EH (cell line): Measurements from ENCODE around the gene UGT1A3.
"Not testable (repeated sequence)": the region's sequence is repeated elsewhere in the genome, so short reads cannot be mapped to it uniquely, and the experiment has no call there.

Source experiments
- DNase-seq: peaks from one replicate; pipeline ENCODE4 v3.0.0-alpha.2; 2015; ENCODE audit warnings: low read depth

UGT1A3 gene

GRCh38 chr2:233707940-233708644 is 20.8 kb upstream of the UGT1A3 start:
- peak; percentile 57 for DNase-seq

DNA sequence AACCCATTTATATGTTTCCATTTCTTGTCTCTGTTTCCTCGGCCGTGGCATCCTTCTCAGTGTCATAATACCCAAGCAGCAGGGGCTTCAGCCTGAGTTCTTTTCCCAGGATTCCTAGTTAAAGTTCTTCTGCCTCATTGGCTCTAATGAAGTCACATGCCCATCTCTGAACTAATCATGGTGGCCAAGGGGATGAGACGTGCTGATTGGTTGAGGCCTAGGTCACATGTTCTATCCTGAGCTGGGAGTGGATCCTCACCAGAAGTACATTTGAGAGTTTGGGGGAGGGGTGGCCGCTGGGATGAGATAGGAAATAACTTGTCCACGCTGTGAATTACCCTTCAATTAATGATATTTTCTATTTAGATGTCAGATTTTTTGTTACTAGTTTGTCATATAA is 19.9 kb upstream of the UGT1A3 start:
- DNase-seq, result no peak

DNA sequence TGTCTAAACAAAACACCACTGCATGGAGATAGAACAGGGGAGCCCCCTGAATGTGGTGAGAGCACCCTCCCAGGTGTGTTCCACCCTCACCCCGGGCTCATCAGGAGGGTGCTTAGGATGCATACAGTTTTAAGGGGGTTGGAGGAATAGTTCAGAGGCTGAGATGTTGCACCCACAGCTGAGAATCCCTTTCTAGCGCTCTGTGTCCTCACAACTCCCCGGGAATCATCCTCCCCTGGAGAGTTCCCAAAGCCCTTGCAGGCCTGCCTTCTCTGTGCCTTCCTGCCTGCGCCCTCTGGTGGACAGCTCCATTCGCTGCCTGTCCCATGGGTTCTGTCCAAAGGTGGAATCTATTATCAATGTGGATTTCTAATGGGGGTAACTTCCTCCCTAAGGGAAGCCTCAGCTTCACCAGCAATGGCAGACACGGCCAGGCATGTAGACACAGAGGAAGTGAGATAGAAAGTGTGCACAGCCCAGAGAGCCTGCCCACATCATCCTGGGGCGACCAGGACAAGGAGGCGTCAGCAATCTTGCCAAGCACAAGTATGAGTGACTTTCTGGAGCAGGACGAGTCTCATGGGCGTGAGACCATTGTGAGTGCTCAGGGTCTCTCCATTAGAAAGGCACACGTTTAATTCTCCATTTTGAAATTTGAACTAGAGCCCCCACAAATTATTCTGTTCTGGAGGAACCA is 17.4 kb upstream of the UGT1A3 start:
- DNase-seq, result peak; percentile 88

DNA sequence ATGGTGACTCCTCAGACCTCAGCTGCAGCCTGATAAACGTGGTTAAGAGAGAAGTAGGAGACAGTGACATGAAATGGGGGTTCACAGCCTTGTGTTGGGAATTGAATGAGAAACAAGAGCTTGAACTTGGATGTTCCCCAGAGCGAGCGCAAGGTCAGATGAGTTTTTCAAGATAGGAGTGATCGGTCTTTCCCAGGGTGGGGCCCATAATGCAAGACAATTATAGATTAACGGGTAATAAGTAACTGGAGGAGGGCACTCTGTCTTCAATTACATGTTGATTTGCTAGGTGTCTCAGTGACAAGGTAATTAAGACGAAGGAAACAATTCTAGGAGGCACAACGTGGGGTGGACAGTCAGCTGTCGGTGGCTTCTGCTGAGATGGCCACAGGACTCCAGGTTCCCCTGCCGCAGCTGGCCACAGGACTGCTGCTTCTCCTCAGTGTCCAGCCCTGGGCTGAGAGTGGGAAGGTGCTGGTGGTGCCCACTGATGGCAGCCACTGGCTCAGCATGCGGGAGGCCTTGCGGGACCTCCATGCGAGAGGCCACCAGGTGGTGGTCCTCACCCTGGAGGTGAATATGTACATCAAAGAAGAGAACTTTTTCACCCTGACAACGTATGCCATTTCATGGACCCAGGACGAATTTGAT is 16.1 kb upstream of the UGT1A3 start, which contains the start of gene UGT1A5:
Gene UGT1A5, plus strand, starts transcription at position 297 of the 651 bp plus-strand sequence. Its CDS starts 85 bp downstream, at position 382.
- DNase-seq, result no peak

DNA sequence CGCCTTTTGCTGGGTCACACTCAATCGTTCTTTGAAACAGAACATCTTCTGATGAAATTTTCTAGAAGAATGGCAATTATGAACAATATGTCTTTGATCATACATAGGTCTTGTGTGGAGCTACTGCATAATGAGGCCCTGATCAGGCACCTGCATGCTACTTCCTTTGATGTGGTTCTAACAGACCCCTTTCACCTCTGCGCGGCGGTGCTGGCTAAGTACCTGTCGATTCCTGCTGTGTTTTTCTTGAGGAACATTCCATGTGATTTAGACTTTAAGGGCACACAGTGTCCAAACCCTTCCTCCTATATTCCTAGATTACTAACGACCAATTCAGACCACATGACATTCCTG is 15.6 kb upstream of the UGT1A3 start:
- DNase-seq, result no peak

DNA sequence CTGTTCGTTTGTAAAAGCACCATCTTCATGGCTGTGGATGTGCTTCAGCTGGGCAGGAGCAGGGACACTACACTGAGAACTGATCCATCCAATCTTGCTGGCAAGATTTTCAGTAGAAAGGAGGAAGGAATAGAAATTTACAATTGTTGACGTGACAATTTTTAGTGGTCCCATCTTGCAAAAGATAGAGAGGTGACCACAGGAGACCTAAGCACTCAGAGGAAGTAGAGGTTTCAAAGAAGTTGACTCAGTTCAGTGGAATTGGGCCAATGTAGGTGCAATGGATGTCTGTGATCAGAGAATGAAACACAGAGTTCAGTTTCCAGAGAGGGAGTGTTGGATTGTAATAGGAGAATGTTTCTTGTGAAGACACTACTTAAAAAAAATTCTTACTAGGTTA is 14.7 kb upstream of the UGT1A3 start:
- no peak for DNase-seq

DNA sequence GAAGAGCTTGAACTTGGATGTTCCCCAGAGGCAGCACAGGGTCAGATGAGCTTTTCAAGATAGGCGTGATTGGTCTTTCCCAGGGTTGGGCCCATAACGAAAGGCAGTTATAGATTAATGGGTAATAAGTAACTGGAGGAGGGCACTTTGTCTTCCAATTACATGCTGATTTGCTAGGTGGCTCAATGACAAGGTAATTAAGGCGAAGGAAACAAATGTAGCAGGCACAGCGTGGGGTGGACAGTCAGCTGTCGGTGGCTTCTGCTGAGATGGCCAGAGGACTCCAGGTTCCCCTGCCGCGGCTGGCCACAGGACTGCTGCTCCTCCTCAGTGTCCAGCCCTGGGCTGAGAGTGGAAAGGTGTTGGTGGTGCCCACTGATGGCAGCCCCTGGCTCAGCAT is 10.3 kb upstream of the UGT1A3 start, which contains the start of gene UGT1A4:
Gene UGT1A4, plus strand, starts transcription at position 185 of the 400 bp plus-strand sequence. Its CDS starts 85 bp downstream, at position 270.
- no peak for DNase-seq

GRCh38 chr2:233736868-233737653 is 8.2 kb downstream of the UGT1A3 start:
- DNase-seq, result not testable (repeated sequence)

DNA sequence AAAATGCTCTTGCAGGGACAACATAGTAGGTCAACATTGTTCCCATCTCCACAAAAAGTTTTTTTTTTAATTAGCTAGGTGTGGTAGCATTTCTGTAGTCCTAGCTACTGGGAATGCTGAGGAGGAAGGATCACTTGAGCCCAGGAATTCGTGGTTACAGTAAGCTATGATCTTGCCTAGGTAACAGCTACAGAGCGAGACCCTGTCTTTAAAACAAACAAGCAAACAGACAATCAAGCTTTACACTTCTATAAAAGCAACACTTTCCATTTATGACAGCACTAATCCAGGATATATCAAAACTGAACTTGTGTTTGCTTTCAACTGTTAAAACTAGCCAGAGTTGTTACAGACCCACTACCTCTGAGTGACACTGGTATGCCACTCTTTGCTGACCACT is 12.0 kb downstream of the UGT1A3 start:
- DNase-seq, result no peak

- DNase-seq, result no peak
Observed at GRCh38 chr2:233743464-233744259, 14.8 kb downstream of the UGT1A3 start.

- no peak for DNase-seq
Observed at GRCh38 chr2:233745073-233745755, 16.4 kb downstream of the UGT1A3 start.

DNA sequence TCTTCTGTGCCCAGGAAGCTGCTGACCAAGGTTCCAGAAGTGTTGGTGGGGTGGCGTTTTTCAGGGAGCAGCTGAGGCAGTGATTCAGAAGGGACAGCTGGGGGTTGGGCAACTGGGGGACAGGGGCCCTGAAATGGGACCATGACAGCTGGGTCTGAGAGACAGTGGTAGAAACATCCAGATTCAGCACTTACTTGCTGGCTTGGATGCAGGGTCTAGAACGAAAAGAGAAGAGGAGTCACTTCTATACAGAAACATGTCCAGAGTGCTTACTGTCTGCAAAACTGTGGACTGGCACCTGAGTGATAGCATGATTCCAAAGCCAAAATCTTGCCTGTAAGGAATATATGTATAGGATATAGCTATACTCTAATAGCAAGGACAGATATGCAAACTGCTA is 17.0 kb downstream of the UGT1A3 start:
- DNase-seq, result not testable (repeated sequence)

- peak; percentile 22 for DNase-seq
Observed at GRCh38 chr2:233746475-233747282, 17.8 kb downstream of the UGT1A3 start.

DNA sequence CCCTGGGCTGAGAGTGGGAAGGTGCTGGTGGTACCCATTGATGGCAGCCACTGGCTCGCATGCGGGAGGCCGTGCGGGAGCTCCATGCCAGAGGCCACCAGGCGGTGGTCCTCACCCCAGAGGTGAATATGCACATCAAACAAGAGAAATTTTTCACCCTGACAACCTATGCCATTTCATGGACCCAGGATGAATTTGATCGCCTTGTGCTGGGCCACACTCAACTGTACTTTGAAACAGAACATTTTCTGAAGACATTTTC is 18.4 kb downstream of the UGT1A3 start:
- no peak for DNase-seq

DNA sequence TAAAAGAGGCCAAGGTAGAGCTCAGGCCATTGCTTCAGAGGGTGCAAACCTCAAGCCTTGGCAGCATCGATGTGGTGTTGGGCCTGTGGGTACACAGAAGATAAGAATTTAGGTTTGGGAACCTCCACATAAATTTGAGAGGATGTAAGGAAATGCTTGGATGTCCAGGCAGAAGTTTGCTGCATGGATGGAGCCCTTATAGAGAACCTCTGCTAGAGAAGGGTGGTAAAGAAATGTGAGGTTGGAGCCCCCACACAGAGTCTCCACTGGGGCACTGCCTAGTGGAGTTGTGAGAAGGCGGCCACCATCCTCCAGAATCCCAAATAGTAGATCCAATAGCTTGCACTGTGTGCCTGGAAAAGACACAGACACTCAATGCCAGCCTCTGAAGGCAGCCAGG is 21.8 kb downstream of the UGT1A3 start:
- DNase-seq, result not testable (repeated sequence)

DNA sequence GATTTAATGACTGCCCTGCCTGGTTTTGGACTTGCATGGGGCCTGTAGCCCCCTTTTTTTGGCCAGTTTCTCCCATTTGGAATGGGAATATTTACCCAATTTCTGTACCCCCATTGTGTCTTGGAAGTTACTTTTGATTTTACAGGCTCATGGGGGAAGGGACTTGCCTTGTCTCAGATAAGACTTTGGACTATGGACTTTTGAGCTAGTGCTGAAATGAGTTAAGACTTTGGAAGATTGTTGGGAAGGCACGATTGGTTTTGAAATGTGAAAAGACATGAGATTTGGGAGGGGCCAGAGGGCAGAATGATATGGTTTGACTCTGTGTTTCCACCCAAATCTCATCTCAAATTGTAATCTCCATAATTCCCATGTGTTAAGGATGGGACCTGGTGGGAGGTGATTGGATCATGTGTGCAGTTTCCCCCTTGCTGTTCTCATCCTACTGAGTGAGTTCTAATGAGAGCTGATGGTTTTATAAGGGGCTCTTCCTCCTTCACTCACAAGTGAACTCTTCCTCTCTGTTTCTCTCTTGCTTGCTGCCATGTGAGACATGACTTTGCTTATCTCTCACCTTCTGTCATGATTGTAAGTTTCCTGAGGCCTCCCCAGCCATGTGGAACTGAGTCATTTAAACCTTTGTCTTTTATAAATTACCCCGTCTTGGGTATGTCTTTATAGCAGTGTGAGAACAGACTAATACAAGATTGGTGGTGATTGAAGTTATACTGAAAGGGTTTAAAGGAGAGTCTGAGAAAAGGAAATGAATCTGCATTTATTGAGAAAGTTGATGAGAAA is 22.6 kb downstream of the UGT1A3 start:
- DNase-seq, result not testable (repeated sequence)

DNA sequence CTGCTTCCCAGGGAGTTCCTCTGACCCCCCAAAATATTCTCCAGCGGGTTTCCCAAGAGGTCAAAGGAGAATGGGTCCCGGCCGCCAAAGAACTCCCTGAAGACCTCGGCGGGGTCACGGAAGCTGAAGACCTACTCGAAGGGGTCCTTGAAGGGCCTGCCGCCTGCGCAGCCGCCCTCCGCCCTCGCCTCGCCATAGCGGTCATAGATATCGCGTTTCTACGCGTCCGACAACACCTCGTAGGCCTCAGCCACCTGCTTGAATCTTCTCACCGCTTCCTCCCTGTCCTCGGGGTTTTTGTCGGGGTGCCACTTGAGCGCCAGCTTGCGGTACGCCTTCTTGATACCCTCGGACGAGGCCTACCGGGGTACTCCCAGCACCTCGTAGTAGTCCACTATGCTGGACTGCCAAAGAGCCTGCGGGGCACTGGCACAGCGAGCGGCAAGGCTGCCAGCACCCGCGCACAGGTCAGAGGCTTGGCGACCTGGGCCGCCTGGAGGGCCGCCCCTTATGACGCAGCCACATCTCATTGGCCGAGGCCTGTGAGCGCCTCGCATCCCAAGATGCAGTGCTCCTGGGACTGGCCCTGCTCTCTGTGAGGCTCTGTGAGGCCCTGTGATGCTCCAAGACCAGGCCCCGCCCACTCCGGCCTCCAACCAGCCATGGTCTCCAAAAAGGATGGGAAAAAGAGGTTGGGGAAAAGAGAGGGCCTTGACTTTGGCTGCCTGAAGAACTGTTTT is 26.2 kb downstream of the UGT1A3 start:
- no peak for DNase-seq

DNA sequence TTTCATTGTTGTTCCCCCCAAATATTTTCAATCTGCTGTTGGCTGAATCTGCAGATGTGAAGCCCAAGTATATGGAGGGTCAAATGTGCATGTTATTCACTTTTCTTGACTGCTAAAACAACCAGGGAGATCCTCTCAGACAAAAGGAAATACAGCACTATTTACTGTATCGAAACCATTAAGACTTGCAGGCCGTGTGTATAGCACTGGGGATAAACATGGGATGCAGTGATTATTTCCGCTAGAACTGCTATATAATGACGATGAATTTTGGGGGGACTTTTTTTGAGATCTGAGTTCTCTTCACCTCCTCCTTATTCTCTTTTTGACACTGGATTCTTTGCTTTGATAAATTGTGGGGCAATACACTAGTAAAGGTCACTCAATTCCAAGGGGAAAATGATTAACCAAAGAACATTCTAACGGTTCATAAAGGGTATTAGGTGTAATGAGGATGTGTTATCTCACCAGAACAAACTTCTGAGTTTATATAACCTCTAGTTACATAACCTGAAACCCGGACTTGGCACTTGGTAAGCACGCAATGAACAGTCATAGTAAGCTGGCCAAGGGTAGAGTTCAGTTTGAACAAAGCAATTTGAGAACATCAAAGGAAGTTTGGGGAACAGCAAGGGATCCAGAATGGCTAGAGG is 27.7 kb downstream of the UGT1A3 start:
- no peak for DNase-seq
